HG02610 (cell line): ENCODE measurements around the gene CGGBP1.

Experiments used
- ATAC-seq: cut with Tn5 transposase; IDR thresholded peaks from one replicate; pipeline ENCODE4 v1.9.1; 2021; ENCODE audit warnings: mild to moderate bottlenecking, moderate library complexity; ENCODE audit not compliant: unreplicated experiment

The CGGBP1 gene, protein sequence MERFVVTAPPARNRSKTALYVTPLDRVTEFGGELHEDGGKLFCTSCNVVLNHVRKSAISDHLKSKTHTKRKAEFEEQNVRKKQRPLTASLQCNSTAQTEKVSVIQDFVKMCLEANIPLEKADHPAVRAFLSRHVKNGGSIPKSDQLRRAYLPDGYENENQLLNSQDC

DNA sequence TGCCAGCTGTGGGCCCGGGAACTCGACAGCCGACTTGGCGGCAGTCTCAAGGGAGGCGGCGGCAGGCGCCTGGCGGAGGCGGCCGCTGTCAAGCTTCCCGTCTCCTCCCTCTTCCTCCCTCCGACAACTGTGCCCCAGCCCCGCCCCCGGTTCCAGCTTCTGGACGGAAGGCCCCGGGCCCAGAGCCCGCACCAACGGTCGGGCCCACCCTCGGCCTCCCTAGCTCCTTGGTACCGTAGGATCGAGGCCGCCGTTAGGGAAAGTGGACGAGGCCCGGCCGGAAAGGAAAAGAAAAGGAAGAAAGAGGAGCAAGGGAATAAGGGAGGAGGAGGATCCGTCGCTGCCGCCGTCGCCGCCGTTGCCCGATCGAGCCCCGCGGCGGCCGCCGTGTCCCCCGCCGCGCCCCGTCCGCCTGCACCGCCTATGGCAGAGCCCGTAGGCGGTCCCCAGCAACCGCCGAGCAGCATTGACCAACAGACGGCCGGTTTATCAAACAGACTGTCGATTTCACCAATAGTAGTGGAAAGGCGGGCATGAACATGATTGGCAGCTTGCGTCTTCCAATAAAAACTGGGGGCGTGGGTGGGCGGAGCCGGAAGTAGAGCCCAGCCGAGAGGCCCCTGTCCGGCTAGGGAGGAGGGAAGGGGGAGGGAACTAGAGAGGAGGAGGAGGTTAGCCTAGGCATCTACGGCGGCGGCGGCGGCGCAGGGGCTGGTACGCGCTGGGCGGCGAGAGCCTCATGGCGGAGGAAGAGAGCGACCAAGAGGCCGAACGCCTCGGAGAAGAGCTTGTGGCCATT is at the start of gene CGGBP1, which contains the start of gene ZNF654:
Gene CGGBP1 (minus strand): TSS at position 425 of the 799 bp plus-strand sequence. CDS start 3,029 bp downstream, outside the sequence.
Gene ZNF654 (plus strand): TSS at position 675 of the 799 bp plus-strand sequence. CDS start 65 bp downstream, at position 740.
- peak; percentile 95 for ATAC-seq

DNA sequence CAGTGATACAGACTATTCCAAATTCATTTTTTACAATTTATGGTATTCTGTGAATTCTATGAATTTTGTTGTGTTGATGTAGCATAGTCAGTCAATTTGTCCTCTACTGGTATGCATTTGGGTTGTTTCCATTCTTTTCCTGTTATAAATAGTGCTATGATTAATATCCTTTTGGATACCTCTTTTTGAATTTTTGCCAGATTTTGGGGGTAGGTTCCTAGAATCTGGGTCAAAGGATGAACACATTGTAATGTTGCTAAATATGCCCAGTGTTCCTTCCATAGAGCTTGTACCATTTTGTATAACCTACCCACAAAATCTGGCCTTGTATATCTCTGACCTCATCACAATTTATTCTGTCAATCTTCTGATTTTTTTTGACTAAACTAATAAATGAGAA is 46.5 kb upstream of the CGGBP1 start:
- no peak for ATAC-seq

DNA sequence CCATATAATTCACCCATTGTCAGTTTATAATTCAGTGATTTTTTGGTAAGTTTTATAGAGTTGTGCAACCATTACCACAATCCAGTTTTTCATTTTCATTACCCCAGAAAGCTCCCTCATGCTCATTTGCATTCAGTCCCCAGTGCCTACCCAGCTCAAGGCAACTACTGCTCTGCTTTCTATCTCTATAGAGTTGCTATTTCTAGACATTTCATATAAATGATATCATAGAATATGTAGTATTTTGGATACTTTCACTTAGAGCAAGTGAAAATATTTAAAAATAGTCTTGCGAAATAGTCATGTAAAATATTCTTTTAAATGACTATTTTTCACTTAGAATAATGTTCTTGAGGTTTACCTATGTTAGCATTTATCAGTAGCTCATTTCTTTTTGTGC is 42.3 kb upstream of the CGGBP1 start:
- peak; percentile 76 for ATAC-seq

DNA sequence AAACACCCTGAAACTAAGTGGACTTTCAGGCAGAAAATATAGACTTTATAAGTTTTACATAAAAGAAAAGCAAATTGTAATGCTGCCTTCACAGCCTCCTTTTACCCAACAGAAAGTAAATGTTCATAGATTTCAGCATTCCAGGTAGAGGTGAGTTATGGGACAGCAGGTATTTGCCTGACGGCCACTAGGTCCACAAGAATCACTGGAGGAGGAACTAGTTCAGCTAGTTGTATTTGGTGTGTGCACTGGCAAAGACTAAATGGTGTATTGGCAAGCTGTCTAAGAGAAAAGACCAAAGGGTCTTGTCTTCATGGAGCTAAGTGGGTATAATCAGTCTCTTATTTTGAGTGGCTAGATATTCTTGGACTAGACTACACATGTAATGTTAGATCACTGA is 34.5 kb upstream of the CGGBP1 start:
- no peak for ATAC-seq

DNA sequence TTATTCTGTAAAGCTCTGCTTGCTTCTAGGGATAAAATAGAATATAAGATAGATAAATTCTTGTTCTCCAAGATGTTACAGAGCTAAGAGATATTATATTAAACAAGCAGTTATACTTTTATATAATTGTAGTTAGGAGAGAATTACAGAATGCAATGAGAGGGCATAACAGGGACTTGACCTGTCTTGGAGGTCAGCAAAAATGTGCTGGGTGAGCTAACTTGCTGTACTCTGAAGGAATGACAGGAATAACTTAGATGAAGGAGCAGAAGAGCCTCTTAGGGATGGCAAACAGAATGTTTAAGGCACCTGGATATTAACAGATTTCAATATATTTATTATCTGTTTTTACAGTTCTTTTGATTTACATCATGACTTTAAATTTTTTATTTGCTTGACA is 33.5 kb upstream of the CGGBP1 start:
- ATAC-seq, result no peak

DNA sequence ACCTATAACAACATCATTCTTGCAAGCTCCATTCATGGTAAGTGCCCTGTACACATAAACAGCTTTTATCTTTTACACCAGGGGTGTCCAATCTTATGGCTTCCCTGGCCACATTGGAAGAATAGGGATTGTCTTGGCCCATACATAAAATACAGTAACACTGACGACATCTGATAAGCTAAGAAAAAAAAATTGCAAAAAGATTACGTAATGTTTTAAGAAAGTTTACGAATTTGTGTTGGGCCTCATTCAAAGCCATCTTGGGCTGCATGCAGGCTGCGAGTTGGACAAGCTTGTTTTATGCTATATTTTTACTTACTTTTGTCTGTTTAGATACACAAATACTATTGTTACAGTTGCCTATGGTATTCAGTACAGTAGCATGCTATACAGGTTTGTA is 31.9 kb upstream of the CGGBP1 start:
- ATAC-seq, result no peak

DNA sequence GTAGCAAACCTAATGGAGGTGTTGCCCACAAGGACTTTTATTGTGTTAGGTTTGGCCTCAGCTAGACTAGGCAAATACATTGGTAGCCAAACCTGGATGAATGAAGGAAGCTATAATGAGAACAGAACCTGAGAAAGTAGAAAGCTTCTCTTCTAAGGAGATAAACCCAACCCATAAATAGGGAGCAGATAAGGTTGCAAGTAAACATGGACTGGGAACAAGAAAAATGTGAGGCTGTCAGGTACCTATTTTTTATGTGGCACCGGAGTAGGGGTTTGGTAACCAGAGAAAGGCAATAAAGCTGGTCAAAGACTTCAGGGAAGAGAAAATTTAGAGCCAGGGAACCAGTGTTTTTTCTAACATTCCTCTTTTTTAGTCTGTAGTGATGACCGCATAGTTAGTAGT is 25.3 kb upstream of the CGGBP1 start:
- ATAC-seq, result no peak

DNA sequence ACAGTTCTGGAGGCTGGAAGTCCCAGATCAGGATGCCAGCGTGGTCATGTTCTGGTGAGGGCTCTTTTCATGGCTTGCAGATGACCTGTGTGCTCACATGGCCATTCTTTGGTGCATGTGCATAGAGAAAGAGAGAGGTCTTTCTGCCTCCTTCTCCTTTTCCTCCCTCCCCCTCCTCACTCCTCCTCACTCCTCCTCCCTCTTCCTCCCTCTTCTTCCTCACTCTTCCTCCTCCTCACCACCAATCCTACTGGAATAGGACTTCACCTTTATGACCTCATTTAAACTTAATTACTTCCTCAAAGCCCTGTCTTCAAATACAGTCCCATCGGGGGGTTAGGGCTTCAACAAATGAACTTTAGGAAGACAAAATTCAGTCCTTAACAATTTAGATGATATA is 24.0 kb upstream of the CGGBP1 start:
- ATAC-seq, result no peak

DNA sequence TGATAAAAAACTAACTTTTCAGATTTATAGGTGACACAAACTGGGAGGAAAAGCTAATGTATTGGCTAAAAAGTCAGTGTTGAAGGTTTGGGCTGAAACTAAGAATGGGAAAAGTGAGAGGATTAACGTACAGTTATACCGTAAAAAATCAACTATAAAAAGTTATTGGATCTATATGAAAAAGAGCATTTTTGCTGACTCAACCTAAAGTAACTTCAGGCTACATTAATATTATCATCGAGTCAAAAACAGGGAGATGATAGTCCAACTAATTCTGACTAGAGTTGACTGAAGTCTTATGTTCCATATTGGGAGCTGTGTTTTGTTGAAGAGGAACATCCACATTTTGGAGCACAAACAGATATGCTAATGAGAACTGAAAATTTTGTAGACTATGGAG is 20.1 kb upstream of the CGGBP1 start:
- ATAC-seq, result no peak

DNA sequence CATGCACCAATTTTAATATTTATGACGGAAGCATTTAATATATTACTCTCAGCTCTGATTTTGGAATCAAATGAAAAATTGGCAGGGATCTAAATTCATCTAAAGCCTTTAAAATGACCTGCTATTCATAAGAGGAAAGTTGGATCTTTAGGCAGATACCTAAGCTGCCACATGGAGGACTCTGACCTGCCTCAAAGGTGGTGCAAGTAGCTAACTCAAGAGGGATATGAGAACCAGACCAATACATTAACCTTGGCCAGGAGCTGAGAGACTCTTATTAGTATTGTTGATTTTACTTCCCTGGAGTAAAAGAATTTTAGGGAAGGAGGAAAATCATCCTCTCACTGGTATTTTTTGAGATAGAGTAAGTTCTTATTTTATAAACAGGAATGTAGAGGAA is 17.9 kb upstream of the CGGBP1 start:
- no peak for ATAC-seq

DNA sequence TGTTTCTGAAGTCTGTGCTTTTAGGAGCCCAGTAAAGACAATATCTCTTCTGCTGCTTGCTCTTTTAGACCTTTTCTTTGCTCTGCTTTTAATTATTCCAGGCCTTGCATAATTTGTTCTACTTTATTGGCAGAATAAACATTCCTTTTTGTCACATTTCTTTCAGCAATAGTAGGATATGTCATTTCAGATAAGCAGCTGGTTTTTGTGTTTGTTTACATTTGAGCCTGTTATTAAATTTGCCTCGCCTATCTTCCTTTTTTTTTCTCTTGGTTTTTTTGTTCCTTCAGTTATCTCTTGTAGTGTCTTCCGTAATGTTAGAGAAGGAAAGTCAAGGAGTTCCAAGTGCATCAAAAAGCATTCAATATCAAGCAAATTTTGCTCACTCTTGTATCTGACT is 16.7 kb upstream of the CGGBP1 start:
- no peak for ATAC-seq

DNA sequence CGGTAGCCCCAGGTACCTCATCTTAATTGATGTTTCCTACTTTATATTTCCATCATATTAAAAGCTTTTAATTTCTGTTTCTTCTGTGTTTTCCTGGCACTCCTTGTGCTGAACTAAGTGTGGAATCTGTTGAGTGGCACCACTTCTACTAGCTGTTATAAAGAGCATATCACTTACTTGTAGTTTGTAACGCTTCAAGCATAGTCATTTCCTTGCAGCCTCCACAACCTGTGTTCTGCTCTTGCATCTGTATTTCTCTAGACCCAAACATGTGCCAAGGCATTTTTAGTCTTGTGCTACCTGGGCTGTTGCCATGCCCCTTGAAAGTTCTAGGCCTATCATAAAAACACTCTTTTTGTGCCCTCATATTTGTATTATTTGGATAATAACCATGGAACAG is 16.3 kb upstream of the CGGBP1 start:
- ATAC-seq, result no peak

DNA sequence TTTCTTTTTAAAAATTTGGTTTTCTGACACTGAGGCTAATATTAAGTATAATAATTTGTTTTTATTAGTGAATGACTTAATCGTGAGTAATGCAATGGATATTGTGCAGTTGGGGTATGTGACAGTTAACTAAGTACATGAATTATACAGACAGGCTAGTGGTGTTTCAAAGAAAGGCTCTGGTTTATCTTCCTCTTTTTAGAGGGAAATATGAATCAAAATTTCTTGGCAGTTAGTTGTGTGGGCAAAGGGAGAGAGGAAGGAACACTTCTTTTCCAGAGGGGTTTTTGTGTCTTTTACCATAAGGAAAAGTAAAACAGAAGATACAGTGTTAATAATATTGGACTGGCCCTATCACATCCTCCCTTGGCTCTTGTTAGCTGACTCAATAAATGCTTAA is 2.9 kb upstream of the CGGBP1 start:
- no peak for ATAC-seq

DNA sequence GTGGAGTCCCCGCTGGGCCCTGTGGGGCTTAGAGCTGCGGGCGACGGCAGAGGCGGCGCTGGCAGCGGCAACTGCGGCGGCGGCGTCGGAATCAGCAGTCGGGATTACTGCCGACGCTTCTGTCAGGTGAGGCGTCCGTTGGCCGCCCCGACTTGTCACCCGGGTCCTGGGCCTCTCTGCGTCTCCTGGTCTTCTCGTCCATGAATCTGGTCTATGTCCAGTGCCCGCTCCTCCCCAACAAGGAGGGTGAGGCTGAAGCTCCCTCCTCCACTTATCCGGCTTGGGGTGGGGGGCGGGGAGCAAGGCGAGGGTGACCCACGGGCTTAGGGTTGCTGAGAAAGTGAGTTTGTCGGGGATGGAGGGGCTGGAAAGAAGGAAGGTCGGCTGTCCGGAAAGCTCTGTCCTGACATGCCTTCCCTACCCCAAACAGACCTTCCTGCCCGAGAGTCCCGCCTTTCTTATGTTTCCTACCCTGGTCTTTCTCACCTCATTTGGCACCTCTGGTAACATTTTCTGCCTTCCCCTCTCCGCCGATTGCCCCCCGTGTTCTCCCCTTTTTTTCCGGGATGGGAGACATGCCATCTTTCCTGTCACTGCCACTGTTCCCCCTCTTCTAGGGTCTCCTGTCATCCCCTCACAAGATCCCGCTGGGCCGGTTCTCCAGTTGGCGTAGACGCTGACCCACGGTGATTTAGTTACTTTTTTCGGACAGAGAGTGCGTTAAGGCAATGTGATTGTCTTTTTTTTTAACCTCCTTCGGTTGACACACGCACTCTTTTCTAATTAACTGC is 770 bp upstream of the CGGBP1 start:
- ATAC-seq, result peak; percentile 1

DNA sequence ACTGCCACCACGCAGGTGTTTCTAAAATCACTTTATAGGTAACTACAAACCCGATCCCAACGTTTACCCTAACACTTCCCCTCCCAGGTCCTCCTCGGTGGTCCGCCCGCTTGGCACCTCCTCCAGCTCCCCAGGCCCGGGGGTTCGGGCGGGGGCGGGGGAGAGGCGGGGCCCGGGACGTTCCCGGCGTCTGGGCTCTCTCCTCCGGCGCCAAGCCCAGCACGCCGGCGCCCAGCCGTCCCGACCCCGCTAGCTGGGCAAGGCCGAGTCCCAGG is 562 bp downstream of the CGGBP1 start:
- no peak for ATAC-seq

DNA sequence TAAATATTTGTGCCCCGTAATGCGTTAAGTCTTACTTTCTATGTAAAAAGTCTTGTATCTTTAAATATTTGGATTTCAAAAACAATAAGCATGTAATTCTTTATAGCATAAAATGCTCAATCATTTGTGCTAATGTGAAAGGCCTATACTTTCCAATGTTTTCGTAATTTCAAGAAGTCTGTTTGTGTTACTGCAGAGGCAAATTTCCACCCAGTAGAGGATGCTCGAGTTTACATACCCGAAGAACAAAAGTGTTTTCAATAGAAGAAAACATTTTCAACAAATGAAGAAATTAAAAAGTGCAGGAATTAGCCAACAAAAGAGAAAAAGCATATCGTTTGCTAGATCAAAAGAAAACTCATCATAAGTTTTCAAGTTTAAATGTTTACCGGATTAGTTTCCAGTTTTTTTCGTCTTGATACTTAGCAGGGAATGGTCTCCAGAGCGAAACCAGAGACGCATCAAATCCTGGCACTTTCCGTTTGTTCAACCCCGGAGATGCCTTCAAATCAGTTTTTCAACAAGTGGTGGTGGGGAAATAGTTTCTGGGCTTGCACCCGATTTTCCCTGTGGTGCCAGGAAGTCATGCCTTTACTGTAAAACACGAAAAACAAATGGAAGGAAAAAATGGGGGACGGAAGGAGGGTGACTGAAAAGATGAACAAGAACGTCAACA is 1.0 kb downstream of the CGGBP1 start:
- no peak for ATAC-seq

DNA sequence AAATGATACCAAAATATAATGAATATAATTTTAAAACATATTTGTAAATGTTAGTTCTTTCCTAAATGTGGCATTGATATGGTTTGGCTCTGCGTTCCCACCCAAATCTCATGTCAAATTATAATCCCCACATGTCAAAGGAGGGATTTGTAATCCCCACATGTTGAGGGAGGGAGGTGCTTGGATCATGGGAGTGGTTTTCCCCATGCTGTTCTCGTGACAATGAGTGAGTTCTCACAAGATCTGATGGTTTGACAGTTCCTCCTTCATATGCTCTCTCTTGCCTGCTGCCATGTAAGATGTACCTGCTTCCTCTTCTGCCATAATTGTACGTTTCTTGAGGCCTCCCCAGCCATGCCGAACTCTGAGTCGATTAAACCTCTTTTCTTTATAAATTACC is 12.0 kb downstream of the CGGBP1 start:
- ATAC-seq, result no peak

DNA sequence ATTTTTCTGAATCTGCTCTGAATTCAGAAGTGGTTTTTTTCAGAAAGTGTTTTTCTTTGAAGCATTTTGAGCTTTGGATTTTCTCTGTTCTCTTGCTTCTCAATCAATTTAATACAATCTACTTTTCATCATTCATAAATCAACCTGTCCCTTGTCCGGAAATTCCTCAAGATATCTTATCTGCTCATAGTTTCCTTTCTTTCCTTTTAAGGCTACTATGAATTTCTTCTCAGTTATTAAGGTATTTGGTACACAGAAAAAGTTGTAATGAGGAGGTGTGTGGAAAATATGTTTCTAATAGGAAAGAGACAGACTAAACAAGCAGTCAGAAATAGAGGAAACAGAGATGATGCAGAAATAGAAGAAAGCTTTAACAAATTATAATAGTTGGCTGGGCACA is 14.4 kb downstream of the CGGBP1 start:
- no peak for ATAC-seq

DNA sequence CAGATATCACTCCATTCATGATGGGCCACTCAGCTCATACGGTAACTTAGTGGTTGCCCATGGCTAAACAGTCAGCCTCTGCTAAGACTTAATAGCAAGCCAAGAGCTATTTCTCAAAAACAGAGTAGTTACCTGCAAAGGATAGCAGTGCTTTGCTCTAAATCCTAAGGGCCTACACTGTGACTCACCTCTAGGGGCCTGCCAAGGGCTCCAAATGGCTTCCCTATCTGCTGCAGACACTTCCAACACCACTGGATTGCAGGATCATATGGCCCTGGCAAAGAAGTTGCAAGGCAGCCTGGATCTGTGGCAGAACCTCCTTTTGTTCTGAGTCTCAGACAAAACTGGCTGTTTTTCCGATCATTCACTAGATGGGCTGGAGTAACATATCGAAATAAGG is 17.8 kb downstream of the CGGBP1 start:
- no peak for ATAC-seq

DNA sequence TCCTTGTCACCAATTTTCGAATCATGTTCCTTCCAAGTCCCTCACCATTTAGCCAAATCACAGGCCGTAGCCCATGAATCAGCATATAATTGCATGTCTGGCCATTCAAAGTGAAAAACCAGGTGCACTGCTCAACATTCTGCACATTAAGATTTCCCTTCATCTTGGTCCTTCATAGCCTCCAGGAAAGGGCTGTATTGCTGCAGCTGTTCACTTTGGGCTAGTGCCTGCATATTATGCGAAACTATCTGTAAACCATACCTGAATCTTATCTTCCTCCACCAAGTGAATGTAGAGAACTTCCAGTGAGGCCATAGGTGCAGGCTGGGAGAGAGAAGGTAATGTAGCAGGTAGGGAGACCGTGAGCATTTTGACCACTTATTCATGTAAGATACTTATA is 18.3 kb downstream of the CGGBP1 start:
- ATAC-seq, result no peak

DNA sequence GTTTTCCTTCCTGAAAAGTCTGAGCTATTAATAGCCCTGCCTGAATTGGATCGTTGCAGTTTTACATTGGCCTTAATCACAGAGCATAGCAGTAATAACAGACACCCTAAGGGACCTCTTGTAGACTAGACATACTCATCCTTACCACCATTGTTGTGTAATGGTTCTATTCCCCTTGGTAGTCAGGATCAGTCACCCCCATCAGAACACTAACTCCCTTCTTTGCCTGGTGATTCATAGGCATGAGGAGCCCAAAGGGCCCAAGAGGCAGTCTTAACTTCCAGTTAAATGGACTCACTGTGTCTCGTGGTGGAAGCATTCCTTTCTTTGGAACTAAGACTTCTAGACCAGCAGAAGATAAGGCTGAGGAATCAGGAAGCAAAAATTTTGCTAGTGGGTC is 20.2 kb downstream of the CGGBP1 start:
- no peak for ATAC-seq

DNA sequence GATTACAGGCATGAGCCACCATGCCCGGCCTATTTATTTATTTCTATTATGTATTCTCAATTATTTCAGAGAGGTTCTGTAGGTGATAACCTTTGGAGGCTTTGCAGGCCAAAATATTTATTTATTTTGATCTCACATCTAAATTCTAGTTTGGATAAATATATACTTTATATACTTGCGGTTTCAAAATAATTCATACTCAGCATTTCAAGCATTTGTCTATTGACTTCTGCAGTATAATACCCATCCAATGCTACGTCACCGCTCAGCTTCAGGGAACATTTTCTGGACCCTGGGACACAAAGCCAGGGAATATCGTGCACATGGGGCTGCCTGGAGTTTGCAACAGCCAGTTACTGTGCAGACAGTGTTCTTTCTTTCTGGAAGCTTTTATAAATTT is 22.6 kb downstream of the CGGBP1 start:
- ATAC-seq, result no peak
